Measurements from ENCODE around the gene RIBC2.

RIBC2 gene

GRCh38 chr22:45476814-45477213 is 63.3 kb downstream of the RIBC2 start:
- 87% methylated on average over 6 of the region's 6 CpGs for WGBS
- H3K18ac ChIP-seq (ENCODE audit: low read depth in 1 of 2, low read length in 2 of 2) = no peak overlapping the region
- H3K9me3 ChIP-seq (ENCODE audit: control insufficient read depth, low read length) = no peaks in the 10 kb centered on the region
- H3K79me1 ChIP-seq (replicated peaks; ENCODE audit: low read length, poor library complexity, severe bottlenecking) = no peaks in the 10 kb centered on the region
- no peaks in the 10 kb centered on the region for H3K36me3 ChIP-seq (ENCODE audit: control insufficient read depth in 1 of 2, insufficient read depth in 2 of 2, low read depth in 1 of 2, low read length in 2 of 2)
- no peak overlapping the region for H3K4me3 ChIP-seq (ENCODE audit: insufficient read depth in 1 of 2, low read depth in 1 of 2, low read length in 2 of 2)
- H3K23ac ChIP-seq (ENCODE audit: low read length in 2 of 2) = no peak overlapping the region
- H3K27ac ChIP-seq (ENCODE audit: low read length, poor library complexity, severe bottlenecking) = no peak overlapping the region
- H2AK5ac ChIP-seq (ENCODE audit: low read length, severe bottlenecking) = no peak overlapping the region
- H3K14ac ChIP-seq (ENCODE audit: low read length in 2 of 2) = no peak overlapping the region
- no peak overlapping the region for H2AFZ ChIP-seq (ENCODE audit: low read depth, low read length)
- no peak overlapping the region for H2BK120ac ChIP-seq (ENCODE audit: low read depth, low read length)
- peaks cover 4% of the 10 kb centered on the region for H3K4me1 ChIP-seq (ENCODE audit: control insufficient read depth, insufficient read depth, low read depth, low read length)
- H3K9ac ChIP-seq (ENCODE audit: low read length) = no peak overlapping the region
- no peak overlapping the region for H2BK15ac ChIP-seq (ENCODE audit: low read depth, poor library complexity, severe bottlenecking)
- no peak for DNase-seq
- no peak overlapping the region for H2BK5ac ChIP-seq (ENCODE audit: low read depth, low read length, poor library complexity, severe bottlenecking)
- H4K91ac ChIP-seq (ENCODE audit: low read length) = no peak overlapping the region
- no peak overlapping the region for H3K4me2 ChIP-seq (ENCODE audit: low read length, poor library complexity, severe bottlenecking)
- H4K8ac ChIP-seq (ENCODE audit: low read length) = no peak overlapping the region
- no peak overlapping the region for H3K4ac ChIP-seq (ENCODE audit: low read depth in 1 of 2, low read length in 2 of 2)
- H3K27me3 ChIP-seq (ENCODE audit: control insufficient read depth in 1 of 2, insufficient read depth in 1 of 2, low read length in 2 of 2) = no peaks in the 10 kb centered on the region
- peak overlapping the region; percentile 64 to 92 for H2BK12ac ChIP-seq (ENCODE audit: low read length in 2 of 2)

GRCh38 chr22:45477366-45478107 is 64.0 kb downstream of the RIBC2 start:
- no peaks in the 10 kb centered on the region for H3K27me3 ChIP-seq (ENCODE audit: control insufficient read depth in 1 of 2, insufficient read depth in 1 of 2, low read length in 2 of 2)
- H2BK15ac ChIP-seq (ENCODE audit: low read depth, poor library complexity, severe bottlenecking) = peak overlapping the region; percentile 29
- H3K9me3 ChIP-seq (ENCODE audit: control insufficient read depth, low read length) = no peaks in the 10 kb centered on the region
- peak overlapping the region; percentile 33 for H3K27ac ChIP-seq (ENCODE audit: low read length, poor library complexity, severe bottlenecking)
- peaks cover 4% of the 10 kb centered on the region for H3K4me1 ChIP-seq (ENCODE audit: control insufficient read depth, insufficient read depth, low read depth, low read length)
- H3K9ac ChIP-seq (ENCODE audit: low read length) = no peak overlapping the region
- H3K4ac ChIP-seq (ENCODE audit: low read depth in 1 of 2, low read length in 2 of 2) = peak overlapping the region in 1 of 2 experiments; percentile 64
- no peak overlapping the region for H3K4me3 ChIP-seq (ENCODE audit: insufficient read depth in 1 of 2, low read depth in 1 of 2, low read length in 2 of 2)
- DNase-seq = no peak
- no peaks in the 10 kb centered on the region for H3K79me1 ChIP-seq (replicated peaks; ENCODE audit: low read length, poor library complexity, severe bottlenecking)
- no peak overlapping the region for H3K23ac ChIP-seq (ENCODE audit: low read length in 2 of 2)
- H2BK5ac ChIP-seq (ENCODE audit: low read depth, low read length, poor library complexity, severe bottlenecking) = no peak overlapping the region
- H3K4me2 ChIP-seq (ENCODE audit: low read length, poor library complexity, severe bottlenecking) = no peak overlapping the region
- no peaks in the 10 kb centered on the region for H3K36me3 ChIP-seq (ENCODE audit: control insufficient read depth in 1 of 2, insufficient read depth in 2 of 2, low read depth in 1 of 2, low read length in 2 of 2)
- WGBS = 94% methylated on average over 7 of the region's 7 CpGs
- H4K91ac ChIP-seq (ENCODE audit: low read length) = peak overlapping the region; percentile 92
- H4K8ac ChIP-seq (ENCODE audit: low read length) = peak overlapping the region; percentile 72
- H3K18ac ChIP-seq (ENCODE audit: low read depth in 1 of 2, low read length in 2 of 2) = peak overlapping the region; percentile 70 to 77
- H2AFZ ChIP-seq (ENCODE audit: low read depth, low read length) = no peak overlapping the region
- no peak overlapping the region for H3K14ac ChIP-seq (ENCODE audit: low read length in 2 of 2)
- H2AK5ac ChIP-seq (ENCODE audit: low read length, severe bottlenecking) = peak overlapping the region; percentile 72
- H2BK120ac ChIP-seq (ENCODE audit: low read depth, low read length) = peak overlapping the region; percentile 36
- peak overlapping the region; percentile 90 to 95 for H2BK12ac ChIP-seq (ENCODE audit: low read length in 2 of 2)

GRCh38 chr22:45478108-45478771 is 64.7 kb downstream of the RIBC2 start:
- Histone ChIP-seq H2AFZ (ENCODE audit: low read depth, low read length) (no peak overlapping the region), H3K23ac (ENCODE audit: low read length in 2 of 2) (no peak overlapping the region), H3K9ac (ENCODE audit: low read length) (no peak overlapping the region), H3K9me3 (ENCODE audit: control insufficient read depth, low read length) (no peaks in the 10 kb centered on the region), H4K91ac (ENCODE audit: low read length) (no peak overlapping the region), H3K27ac (ENCODE audit: low read length, poor library complexity, severe bottlenecking) (peak overlapping the region; percentile 33), H2BK5ac (ENCODE audit: low read depth, low read length, poor library complexity, severe bottlenecking) (no peak overlapping the region), H2BK15ac (ENCODE audit: low read depth, poor library complexity, severe bottlenecking) (peak overlapping the region; percentile 36), H3K18ac (ENCODE audit: low read depth in 1 of 2, low read length in 2 of 2) (peak overlapping the region in 1 of 2 experiments; percentile 44), H2AK5ac (ENCODE audit: low read length, severe bottlenecking) (no peak overlapping the region), H2BK12ac (ENCODE audit: low read length in 2 of 2) (no peak overlapping the region), H3K14ac (ENCODE audit: low read length in 2 of 2) (no peak overlapping the region), H3K4me3 (ENCODE audit: insufficient read depth in 1 of 2, low read depth in 1 of 2, low read length in 2 of 2) (no peak overlapping the region), H2BK120ac (ENCODE audit: low read depth, low read length) (peak overlapping the region; percentile 36), H3K79me1 (replicated peaks; ENCODE audit: low read length, poor library complexity, severe bottlenecking) (no peaks in the 10 kb centered on the region), H3K27me3 (ENCODE audit: control insufficient read depth in 1 of 2, insufficient read depth in 1 of 2, low read length in 2 of 2) (no peaks in the 10 kb centered on the region), H4K8ac (ENCODE audit: low read length) (peak overlapping the region; percentile 47), H3K4ac (ENCODE audit: low read depth in 1 of 2, low read length in 2 of 2) (peak overlapping the region in 1 of 2 experiments; percentile 13), H3K36me3 (ENCODE audit: control insufficient read depth in 1 of 2, insufficient read depth in 2 of 2, low read depth in 1 of 2, low read length in 2 of 2) (no peaks in the 10 kb centered on the region), H3K4me2 (ENCODE audit: low read length, poor library complexity, severe bottlenecking) (no peak overlapping the region), H3K4me1 (ENCODE audit: control insufficient read depth, insufficient read depth, low read depth, low read length) (peaks cover 4% of the 10 kb centered on the region)
- WGBS = 36% methylated on average over 11 of the region's 11 CpGs
- peak; percentile 84 for DNase-seq

- H3K4me1 ChIP-seq (ENCODE audit: control insufficient read depth, insufficient read depth, low read depth, low read length) = peaks cover 4% of the 10 kb centered on the region
Measured at GRCh38 chr22:45480717-45481116, 67.2 kb downstream of the RIBC2 start.

More at GRCh38 chr22:45480717-45481116, 67.2 kb downstream of the RIBC2 start:
- no peak overlapping the region for H3K27ac ChIP-seq (ENCODE audit: low read length, poor library complexity, severe bottlenecking)
- H2BK12ac ChIP-seq (ENCODE audit: low read length in 2 of 2) = no peak overlapping the region
- H3K27me3 ChIP-seq (ENCODE audit: control insufficient read depth in 1 of 2, insufficient read depth in 1 of 2, low read length in 2 of 2) = peaks cover 0 to 5% of the 10 kb centered on the region in 2 experiments
- H3K9me3 ChIP-seq (ENCODE audit: control insufficient read depth, low read length) = no peaks in the 10 kb centered on the region
- H4K91ac ChIP-seq (ENCODE audit: low read length) = no peak overlapping the region
- DNase-seq = no peak
- H2BK15ac ChIP-seq (ENCODE audit: low read depth, poor library complexity, severe bottlenecking) = no peak overlapping the region
- H3K36me3 ChIP-seq (ENCODE audit: control insufficient read depth in 1 of 2, insufficient read depth in 2 of 2, low read depth in 1 of 2, low read length in 2 of 2) = no peaks in the 10 kb centered on the region
- no peak overlapping the region for H2BK5ac ChIP-seq (ENCODE audit: low read depth, low read length, poor library complexity, severe bottlenecking)
- no peak overlapping the region for H4K8ac ChIP-seq (ENCODE audit: low read length)
- H2BK120ac ChIP-seq (ENCODE audit: low read depth, low read length) = no peak overlapping the region
- no peak overlapping the region for H3K14ac ChIP-seq (ENCODE audit: low read length in 2 of 2)
- H2AK5ac ChIP-seq (ENCODE audit: low read length, severe bottlenecking) = no peak overlapping the region
- WGBS = 86% methylated on average over 3 of the region's 3 CpGs
- no peak overlapping the region for H3K4me3 ChIP-seq (ENCODE audit: insufficient read depth in 1 of 2, low read depth in 1 of 2, low read length in 2 of 2)
- no peak overlapping the region for H3K4me2 ChIP-seq (ENCODE audit: low read length, poor library complexity, severe bottlenecking)
- no peaks in the 10 kb centered on the region for H3K79me1 ChIP-seq (replicated peaks; ENCODE audit: low read length, poor library complexity, severe bottlenecking)
- H3K9ac ChIP-seq (ENCODE audit: low read length) = no peak overlapping the region
- no peak overlapping the region for H3K4ac ChIP-seq (ENCODE audit: low read depth in 1 of 2, low read length in 2 of 2)
- H3K18ac ChIP-seq (ENCODE audit: low read depth in 1 of 2, low read length in 2 of 2) = no peak overlapping the region
- H3K23ac ChIP-seq (ENCODE audit: low read length in 2 of 2) = no peak overlapping the region
- H2AFZ ChIP-seq (ENCODE audit: low read depth, low read length) = no peak overlapping the region
